Neural progenitor cell (in vitro differentiated cells): ENCODE measurements around the gene ACOD1.

Experiments
- EZH2 ChIP-seq: fragments of 200-600 bp; sonication (generic); IDR thresholded peaks from 2 replicates; pipeline ENCODE4 v1.6.1; 2017; ENCODE audit warnings: antibody characterized with exemption, mild to moderate bottlenecking, moderate library complexity
- EZH2phosphoT487 ChIP-seq: fragments of 200-600 bp; sonication (generic); IDR thresholded peaks from 2 replicates; pipeline ENCODE4 v1.6.1; 2017; ENCODE audit warnings: antibody characterized with exemption
- TF ChIP-seq, protein P1 (sequence below): fragments of 200-600 bp; sonication (generic); IDR thresholded peaks from 2 replicates; pipeline ENCODE4 v1.5.1; 2017; ENCODE audit warnings: antibody characterized with exemption, mild to moderate bottlenecking

- TF ChIP-seq, protein P1, sequence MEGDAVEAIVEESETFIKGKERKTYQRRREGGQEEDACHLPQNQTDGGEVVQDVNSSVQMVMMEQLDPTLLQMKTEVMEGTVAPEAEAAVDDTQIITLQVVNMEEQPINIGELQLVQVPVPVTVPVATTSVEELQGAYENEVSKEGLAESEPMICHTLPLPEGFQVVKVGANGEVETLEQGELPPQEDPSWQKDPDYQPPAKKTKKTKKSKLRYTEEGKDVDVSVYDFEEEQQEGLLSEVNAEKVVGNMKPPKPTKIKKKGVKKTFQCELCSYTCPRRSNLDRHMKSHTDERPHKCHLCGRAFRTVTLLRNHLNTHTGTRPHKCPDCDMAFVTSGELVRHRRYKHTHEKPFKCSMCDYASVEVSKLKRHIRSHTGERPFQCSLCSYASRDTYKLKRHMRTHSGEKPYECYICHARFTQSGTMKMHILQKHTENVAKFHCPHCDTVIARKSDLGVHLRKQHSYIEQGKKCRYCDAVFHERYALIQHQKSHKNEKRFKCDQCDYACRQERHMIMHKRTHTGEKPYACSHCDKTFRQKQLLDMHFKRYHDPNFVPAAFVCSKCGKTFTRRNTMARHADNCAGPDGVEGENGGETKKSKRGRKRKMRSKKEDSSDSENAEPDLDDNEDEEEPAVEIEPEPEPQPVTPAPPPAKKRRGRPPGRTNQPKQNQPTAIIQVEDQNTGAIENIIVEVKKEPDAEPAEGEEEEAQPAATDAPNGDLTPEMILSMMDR = no peak
- TF ChIP-seq EZH2 = no peak
- no peak for TF ChIP-seq EZH2phosphoT487
Observed at GRCh38 chr13:76954538-76954937, 6.2 kb downstream of the ACOD1 start.
